ENCODE data around the gene ARL13B. TPM values are rescaled to one million over a fixed set of nuclear protein-coding genes. Genes with fewer than 3 reads are reported as not detected.

Gene ARL13B
- total RNA-seq, 2 donors from 2014 or later = 4.4 to 4.7 TPM

DNA sequence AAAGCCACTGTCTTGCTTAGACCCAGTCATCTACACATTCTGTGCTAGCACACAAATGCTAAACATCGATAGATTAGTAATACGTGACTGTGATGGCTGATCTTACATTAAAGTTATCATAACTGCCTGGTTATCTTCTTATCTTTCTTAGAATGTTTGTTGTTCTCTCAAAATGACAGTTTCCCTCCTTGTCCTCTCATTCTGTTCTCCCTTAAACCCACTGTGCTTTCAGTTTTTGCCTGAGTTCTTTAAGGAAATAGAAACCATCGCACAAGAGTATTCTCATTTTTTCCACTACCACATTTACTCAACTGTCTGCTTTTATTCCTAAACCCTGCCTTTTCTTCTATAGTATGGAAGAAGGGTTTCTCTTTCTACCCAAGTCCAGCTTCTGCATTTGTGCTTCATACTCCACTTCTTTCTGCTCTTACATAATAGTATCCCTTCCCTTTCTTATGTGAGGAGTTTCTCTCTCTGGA, 31.3 kb downstream of the ARL13B start:
- Histone ChIP-seq H3K9ac (ENCODE audit: low read depth in 2 of 2, low read length in 2 of 2) (no peak overlapping the region), H3K36me3 (peaks cover 4% of the 10 kb centered on the region), H3K27me3 (no peaks in the 10 kb centered on the region), H3K9me3 (no peaks in the 10 kb centered on the region), H3K4me3 (no peak overlapping the region), H3K27ac (no peak overlapping the region), H3K4me1 (no peaks in the 10 kb centered on the region)
- intact Hi-C loops (cut with DNase I) = no loop called here
- no peak for DNase-seq
- TF ChIP-seq, protein P1, sequence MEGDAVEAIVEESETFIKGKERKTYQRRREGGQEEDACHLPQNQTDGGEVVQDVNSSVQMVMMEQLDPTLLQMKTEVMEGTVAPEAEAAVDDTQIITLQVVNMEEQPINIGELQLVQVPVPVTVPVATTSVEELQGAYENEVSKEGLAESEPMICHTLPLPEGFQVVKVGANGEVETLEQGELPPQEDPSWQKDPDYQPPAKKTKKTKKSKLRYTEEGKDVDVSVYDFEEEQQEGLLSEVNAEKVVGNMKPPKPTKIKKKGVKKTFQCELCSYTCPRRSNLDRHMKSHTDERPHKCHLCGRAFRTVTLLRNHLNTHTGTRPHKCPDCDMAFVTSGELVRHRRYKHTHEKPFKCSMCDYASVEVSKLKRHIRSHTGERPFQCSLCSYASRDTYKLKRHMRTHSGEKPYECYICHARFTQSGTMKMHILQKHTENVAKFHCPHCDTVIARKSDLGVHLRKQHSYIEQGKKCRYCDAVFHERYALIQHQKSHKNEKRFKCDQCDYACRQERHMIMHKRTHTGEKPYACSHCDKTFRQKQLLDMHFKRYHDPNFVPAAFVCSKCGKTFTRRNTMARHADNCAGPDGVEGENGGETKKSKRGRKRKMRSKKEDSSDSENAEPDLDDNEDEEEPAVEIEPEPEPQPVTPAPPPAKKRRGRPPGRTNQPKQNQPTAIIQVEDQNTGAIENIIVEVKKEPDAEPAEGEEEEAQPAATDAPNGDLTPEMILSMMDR (IDR thresholded peaks at IDR 0.05) = no peak

DNA sequence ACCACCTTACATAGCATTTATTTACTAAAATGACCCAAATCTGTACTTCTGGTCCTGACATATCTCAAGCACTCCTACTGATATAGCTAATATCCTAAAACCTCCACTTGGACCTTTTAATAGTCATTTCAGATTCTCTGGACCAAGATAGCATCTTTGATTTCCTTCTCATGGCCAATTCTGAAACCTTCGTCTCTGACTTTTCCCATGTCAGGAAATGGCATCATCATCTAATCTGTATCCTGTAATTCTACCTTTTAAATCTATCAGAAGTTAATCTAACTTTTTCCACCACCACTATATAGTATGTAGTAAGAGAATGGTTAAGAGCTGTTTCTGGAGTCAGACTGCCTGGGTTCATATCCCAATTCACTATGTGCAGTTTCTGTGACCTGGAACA, 32.2 kb downstream of the ARL13B start:
- no peak for DNase-seq
- H3K27me3 ChIP-seq = no peaks in the 10 kb centered on the region
- TF ChIP-seq, protein P1 (IDR thresholded peaks at IDR 0.05) = no peak
- H3K36me3 ChIP-seq = peaks cover 4% of the 10 kb centered on the region
- H3K9ac ChIP-seq (ENCODE audit: low read depth in 2 of 2, low read length in 2 of 2) = no peak overlapping the region
- H3K4me1 ChIP-seq = no peaks in the 10 kb centered on the region
- no peaks in the 10 kb centered on the region for H3K9me3 ChIP-seq
- no peak overlapping the region for H3K4me3 ChIP-seq
- intact Hi-C loops (cut with DNase I) = no loop called here
- H3K27ac ChIP-seq = no peak overlapping the region

DNA sequence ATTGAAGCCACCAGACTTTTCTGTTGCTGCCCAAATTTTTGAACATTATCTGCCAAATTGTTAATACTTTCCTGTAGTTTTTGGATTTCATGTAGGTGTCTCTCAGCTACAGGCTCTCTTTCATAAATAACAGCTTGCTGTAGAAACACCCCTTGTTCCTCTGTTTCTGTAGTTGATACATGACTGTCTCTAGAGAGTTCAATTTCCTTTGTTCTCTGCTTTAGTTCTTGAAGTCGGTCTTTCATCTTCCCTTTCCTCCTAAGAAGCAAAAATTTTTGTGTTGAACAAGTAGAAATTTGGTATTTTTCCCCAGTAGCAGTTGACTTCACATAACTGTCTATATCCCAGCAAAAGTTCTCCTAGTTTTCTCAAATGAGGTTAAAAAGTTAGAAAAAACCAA, 35.1 kb downstream of the ARL13B start:
- intact Hi-C loops (cut with DNase I) = no loop called here

DNA sequence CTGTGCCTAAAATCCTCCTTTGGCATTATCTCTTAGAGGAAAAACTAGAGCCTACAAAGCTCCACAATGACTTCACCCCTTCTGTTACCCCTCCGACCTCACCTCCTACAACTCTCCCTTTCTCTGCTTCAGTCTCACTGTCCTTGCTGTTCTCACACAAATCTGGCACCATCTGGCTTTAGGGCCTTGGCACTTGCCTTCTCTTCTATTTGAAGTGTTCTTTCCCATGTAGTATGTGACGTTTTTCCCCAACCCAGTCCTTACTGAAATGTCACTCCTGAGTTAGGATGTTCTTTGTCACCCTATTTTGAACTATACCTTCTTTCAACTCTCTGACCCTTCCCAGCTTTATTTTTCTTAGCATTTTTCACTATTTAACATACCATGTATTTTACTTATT, 39.7 kb downstream of the ARL13B start:
- Histone ChIP-seq H3K36me3 (no peaks in the 10 kb centered on the region), H3K9me3 (no peaks in the 10 kb centered on the region)

More for the DNA sequence above, 35.1 kb downstream of the ARL13B start:
- TF ChIP-seq, protein P1 (IDR thresholded peaks at IDR 0.05) = no peak
- Histone ChIP-seq H3K27me3 (no peaks in the 10 kb centered on the region), H3K4me1 (no peaks in the 10 kb centered on the region), H3K4me3 (no peak overlapping the region), H3K9me3 (no peaks in the 10 kb centered on the region), H3K9ac (ENCODE audit: low read depth in 2 of 2, low read length in 2 of 2) (no peak overlapping the region), H3K27ac (no peak overlapping the region), H3K36me3 (peaks cover 4% of the 10 kb centered on the region)
- no peak for DNase-seq

DNA sequence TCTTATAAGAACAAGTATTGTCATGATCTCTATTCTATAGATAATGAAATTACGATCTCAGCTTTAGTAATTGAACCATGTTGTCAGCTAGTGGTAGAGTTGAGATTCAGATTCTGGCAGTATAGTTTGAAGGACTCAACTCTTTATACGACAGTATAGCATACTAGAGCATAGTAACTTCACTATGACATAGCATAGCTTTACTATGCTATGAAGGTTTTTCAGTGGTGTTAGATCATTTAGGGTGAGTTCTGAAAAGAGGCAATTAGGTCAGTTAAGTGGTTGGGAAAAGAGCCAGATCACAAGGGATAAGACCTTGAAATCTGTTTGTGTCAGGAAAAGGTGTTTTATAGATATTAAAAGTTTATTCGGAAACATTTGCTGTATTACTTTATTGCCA, 40.3 kb downstream of the ARL13B start:
- Histone ChIP-seq H3K9me3 (no peaks in the 10 kb centered on the region), H3K27me3 (no peaks in the 10 kb centered on the region), H3K27ac (no peak overlapping the region), H3K9ac (ENCODE audit: low read depth in 2 of 2, low read length in 2 of 2) (no peak overlapping the region), H3K36me3 (no peaks in the 10 kb centered on the region), H3K4me1 (no peaks in the 10 kb centered on the region), H3K4me3 (no peak overlapping the region)
- intact Hi-C loops (cut with DNase I) = no loop called here
- no peak for DNase-seq
- TF ChIP-seq, protein P1 (IDR thresholded peaks at IDR 0.05) = no peak

More for the DNA sequence above, 39.7 kb downstream of the ARL13B start:
- TF ChIP-seq, protein P1 (IDR thresholded peaks at IDR 0.05) = no peak
- intact Hi-C loops (cut with DNase I) = no loop called here
- Histone ChIP-seq H3K27me3 (no peaks in the 10 kb centered on the region), H3K4me3 (no peak overlapping the region), H3K27ac (no peak overlapping the region), H3K4me1 (no peaks in the 10 kb centered on the region), H3K9ac (ENCODE audit: low read depth in 2 of 2, low read length in 2 of 2) (no peak overlapping the region)
- DNase-seq = no peak
